Activated T-helper 1 cell treated with Interleukin-2 at 50 U/mL for 16 hours (primary cell): Measurements from ENCODE around the gene CDC42SE2.

Experiments used
- DNase-seq: peaks from one replicate; pipeline ENCODE4 v3.0.0-alpha.2; 2020; ENCODE audit warnings: low read depth

Gene CDC42SE2, protein sequence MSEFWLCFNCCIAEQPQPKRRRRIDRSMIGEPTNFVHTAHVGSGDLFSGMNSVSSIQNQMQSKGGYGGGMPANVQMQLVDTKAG

DNA sequence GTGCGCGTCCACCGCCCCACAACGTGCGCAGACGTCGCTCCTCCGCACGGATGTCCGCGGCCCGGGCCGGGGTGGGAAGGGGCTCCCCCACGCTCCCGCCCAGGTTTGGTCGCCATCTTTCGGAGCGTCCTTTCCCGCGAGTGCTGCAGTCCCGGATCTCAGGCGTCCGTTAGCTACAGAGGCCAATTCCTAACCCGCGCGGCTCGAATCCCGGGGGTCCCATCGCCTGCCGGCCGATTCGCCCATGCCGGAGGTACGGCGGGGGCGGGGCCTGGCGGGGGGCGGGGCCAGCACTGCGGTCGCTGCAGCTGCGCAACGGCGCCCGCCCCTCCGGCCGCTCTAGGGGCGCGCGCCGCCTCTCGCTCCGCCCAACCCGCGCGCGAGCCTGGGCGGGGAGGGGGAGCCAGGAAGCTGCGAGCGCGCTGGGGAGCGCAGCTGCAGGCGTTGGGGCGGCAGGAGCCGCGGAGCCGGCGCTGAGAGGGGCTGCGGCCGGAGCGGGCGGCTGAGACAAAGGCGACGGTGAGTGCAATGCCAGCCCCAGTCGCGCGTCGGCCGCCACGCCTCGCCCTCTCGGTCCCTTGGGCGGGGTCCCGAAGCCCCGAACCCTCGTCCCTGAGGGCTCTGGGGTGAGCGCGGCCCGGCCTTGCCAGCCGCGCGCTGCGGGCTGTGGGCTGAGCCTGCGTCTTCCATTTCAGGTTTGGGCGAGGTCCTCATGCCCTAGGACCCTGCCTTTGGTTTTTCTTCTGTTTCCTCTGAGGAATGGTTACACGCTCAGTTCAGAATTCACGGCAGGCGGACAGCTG is at the start of gene CDC42SE2:
TSS of gene CDC42SE2 (plus strand) at position 406 of the 803 bp plus-strand sequence. CDS start 95,441 bp downstream, outside the sequence.
- DNase-seq: peak; percentile 85

DNA sequence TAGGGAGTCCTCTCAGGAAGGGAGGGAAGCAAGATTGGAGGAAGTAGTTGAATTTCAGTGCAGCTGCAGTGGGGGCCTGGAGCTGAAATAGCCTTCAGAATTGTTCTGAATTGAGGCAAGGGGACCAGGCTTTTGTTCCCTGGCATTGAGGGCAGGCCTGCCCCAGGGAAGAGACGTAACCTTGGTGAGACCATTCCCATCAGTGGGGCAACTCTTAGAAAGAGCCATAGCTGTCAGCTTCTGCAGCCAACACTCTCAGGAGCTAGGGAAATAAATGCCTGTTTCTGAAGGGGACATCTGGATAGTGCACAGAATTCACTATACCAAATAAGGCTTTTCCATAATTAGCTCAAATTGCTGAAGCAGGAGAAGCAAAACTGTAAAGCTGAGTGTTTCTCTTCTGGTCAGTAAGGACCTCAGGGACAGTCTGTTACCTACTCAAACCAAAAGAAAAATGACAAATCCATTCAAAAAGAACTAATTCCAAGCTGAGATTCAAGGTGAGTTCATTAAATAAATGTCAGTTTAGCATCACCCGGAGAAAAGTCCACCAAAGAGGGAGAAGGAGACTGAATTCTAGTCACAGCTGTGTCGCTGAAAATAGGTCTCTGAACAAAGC is 49.1 kb upstream of the CDC42SE2 start:
- DNase-seq: no peak

DNA sequence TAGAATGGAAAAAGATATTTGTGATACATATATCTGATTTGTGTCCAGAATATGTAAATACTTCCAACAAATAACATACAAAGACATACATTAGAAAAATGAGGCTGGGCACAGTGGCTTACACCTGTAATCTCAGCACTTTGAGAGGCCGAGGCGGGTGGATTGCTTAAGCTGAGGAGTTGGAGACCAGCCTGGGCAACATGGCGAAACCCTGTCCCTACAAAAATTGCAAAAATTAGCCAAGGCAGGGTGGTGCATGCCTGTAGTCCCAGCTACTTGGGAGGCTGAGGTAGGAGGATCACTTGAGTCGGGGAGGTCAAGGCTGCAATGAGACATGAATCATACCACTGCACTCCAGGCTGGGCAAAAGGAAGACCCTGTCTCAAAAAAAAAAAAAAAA is 46.1 kb upstream of the CDC42SE2 start:
- no peak for DNase-seq

DNA sequence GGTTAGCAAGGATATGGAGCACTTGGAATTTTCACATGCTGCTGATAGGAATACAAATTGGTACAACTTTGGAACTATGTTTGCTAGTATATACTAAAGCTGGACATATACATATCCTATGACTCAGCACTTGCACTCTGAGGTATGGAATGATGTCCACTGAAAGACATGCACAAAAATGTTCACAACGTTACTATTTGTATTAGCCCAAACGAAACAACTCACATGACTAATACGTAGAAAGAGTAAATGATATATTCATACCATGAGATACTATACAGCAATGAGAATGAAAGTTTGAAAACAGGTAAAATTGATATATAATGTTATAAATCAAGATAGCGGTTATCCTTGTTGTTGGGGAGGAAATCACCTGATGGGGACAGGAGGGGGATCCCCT is 45.5 kb upstream of the CDC42SE2 start:
- no peak for DNase-seq

DNA sequence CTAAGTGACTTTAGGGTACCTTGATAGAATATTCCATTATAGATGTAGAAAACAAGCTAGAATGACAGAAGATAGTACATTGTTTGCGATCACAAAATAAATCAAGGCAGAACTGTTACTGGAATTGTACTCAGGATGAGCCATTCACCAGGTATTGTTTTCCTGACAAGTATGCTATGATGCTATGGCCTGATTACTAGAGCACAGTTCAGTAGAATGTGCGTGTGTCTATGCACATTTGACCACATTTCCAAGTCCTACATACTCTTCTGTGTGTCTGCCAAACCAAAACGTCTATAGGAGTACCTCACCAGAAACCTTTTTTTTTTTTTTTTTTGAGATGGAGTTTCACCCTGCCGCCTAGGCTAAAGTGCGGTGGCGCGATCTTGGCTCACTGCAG is 43.3 kb upstream of the CDC42SE2 start:
- no peak for DNase-seq

DNA sequence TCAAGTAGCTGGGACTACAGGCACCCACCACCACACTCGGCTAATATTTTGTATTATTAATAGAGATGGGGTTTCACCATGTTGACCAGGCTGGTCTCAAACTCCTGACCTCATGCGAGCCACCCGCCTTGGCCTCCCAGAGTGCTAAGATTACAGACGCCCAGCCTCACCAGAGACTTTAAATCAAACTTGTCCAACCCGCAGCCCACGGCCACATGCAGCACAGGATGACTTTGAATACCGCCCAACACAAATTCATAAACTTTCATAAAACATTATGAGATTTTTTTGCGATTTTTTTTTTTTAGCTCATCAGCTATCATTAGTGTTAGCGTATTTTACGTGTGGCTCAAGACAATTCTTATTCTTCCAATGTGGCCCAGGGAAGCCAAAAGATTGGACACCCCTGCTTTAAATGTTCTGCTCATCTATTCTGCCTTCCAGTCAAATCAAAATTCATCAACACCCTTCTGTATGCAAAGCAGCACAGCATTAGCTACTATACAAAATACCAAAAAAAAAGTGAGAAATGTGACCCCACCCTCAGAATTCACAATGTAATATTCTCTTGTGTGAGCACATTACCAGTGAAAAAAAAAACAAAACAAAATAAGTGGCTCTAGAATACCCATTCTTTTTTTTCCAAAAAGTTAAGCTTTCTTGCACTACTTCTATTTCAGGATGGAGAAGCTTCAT is 42.7 kb upstream of the CDC42SE2 start:
- DNase-seq: no peak

DNA sequence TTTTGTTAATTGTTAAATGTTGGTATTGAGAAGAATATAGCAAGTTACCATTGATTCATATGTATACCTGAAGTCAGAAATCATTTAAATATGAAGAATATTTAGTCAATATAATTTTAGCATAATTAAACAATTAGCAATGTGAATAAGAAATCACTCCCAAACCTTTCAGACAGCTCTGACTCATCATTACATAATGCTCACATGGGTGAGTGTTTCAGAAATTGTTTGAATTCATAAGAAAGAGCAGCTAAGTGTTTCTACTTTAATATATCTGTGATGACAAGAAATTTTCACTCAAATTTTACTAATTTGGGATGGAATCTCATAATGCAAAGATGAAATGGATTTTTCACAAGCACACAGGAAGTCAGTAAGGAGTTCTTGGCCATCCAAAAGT is 42.0 kb upstream of the CDC42SE2 start:
- DNase-seq: no peak

DNA sequence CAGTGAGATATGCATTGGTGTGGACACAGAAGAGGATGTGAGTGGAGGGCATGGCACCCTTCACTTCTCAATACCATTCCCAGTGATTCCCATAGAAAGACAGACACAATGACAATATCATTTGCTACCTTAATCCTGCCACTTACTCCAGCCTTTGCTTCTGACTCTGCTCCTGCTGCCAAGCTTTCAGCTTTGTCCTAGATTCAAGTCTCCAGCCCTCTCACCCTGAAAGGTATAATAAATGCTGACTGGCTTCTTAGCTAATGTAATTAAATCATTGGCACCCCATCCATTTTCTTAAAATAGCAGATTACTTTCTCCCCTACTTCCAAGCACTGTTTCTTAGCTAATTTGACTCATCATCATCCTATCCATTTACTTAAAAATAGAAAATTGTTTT is 41.1 kb upstream of the CDC42SE2 start:
- DNase-seq: no peak

DNA sequence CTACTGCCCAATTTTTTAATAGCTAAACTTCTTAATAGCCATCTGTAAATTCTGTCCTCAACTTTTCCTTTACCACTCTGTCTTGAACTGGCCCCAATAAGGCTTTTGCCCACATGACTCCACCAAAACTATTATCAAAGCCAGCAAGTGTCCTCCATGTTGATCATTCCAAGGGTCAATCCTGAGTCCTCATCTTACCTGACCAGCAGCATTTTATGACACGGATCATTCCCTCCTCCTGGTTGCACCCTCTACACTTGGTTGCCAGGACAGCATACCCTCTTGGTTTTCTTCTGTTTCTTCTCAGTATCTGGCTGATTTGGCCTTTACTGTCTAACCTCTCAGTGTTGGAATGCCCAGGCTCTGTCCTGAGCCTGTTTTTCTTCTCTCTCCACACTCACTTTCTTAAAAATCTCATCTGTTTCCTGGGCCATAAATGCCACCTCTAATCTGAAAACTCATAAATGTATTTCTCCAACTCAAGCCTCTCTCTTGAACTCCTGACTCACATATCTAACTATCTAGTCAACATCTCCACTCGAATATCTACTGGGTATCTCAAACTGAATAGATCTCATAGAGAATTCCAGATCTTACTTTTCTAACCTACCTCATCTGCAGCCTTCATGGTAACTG is 40.0 kb upstream of the CDC42SE2 start:
- no peak for DNase-seq

DNA sequence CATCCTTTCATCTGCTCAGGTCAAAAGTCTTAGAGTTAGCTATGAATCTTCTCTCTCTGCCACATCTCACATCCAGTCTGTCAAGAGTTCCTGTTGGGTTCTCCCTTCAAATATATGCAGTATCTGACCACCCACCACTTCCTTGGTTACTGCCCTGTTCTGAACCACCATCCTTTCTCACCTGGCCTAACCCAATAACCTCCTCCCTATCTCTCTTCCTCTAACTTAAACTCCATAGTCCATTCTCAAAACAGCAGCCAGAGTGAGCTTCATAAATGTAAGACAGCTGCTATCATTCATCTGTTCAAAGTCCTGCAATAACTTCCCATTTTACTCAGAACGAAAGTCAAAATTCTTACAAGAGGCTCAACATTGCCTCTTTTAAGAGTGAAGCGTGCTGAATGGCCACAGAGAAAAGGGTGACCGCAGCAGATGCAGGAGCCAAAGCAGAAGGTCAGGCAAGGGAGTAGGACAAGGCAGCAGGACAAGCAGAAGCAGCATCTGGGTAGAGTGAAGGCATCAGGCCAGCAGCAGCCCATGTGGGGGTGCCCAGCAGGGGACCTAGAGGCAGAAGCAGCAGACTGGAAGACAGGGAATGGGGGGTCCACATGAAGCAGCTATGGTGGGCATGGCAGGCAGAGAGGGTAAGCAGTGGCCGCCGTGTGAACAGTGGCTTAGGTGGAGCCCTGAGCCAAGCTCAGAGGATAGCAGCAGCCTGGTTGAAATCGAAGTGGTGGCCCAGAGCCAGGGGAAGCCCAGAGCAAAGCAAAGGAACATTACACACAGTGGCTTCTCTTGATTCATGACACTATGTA is 39.3 kb upstream of the CDC42SE2 start:
- DNase-seq: no peak

DNA sequence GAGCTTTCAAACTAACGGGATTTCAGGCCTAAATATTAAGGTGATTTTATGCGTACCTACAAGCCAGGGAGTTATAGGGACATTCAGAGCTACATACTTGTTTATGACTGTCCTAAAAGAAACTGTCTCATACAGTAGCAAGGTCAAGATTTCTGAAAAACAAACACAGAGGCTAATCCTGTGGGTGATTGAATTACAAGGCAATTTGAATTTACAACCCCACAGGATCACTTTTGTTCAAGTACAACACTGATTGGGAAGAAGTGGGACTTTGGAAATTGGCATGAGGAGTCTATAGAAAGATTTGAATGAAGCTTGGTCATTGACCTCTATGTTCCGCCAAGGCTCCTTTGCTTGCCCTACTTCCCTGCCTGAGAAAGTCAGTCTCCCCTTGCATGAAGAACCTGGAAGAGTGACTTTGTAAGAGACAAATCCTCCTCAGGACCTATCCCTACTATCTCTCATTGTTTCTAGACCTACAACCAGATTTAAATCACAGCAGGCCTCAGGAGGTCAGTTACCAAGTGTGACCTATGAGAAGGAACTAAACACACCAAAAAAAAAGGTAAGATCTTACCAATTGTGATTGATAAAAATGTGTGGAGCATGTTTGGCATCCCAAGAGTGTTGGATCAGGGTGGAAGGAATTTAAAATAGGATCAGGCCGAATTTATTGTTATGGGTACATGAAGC is 38.4 kb upstream of the CDC42SE2 start:
- no peak for DNase-seq

DNA sequence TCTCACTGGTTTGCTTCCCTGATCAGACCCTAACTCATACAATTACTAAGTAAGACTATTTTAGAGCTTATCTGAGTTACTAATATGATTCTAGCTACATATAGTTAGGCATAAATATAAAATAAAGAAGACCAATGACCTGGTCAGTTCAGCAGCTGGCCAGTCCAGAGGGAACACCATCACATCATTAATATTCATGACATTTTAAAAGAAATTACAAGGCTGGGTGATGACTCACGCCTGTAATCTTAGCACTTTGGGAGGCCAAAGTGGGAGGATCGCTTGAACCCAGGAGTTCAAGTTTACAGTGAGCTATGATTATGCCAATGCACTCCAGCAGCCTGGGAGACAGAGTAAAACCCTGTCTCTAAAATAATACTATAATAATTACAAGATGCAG is 37.0 kb upstream of the CDC42SE2 start:
- no peak for DNase-seq

DNA sequence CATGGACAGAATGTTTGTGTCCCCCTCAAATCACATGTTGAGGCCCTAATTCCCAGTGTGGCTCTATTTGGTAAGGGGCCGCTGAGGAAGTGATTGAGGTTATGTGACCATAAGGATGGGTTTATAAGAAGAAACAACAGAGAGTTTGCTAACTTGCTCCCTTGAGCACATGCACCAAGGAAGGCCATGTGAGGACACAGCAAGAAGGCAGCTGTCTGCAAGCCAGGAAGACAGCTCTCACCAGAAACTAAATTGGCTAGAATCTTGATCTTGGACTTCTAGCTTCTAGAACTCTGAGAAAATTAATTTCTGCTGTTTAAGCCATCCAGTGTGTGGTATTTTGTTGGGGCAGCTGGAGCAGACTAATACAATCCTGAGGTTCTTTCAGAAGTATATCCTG is 35.2 kb upstream of the CDC42SE2 start:
- DNase-seq: no peak

DNA sequence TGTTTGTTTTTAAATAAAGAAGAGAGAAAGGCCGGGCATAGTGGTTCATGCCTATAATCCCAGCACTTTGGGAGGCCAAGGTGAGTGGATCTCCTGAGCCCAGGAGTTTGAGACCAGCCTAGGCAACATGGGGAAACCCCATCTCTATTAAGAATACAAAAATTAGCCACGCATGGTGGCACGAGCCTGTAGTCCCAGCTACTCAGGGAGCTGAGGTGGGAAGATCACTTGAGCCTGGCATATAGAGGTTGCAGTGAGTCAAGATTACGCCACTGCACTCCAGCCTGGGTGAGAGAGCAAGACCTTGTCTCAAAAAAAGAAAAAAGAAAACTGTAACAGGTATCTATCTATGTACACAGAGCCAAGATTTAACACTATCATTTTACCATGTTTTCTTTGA is 34.2 kb upstream of the CDC42SE2 start:
- no peak for DNase-seq

DNA sequence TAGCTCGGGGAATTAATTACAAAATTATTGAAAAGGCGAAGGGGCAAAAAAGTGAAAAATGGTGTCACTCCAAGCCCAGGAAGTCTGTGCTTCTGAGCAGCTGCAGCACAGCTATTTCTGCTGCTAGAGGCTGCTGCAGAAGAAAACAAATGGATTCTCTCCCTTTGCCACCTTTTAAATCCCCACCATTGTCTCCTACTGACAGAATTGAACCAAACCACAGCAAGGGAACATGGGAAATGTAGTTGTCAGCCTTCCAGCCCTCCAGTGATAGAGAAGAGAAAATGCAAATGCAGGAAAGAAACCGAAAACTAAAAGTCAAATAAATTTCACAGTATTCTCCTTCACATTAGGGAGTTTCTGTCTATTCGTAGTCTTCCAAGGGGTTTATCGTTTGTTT is 33.4 kb upstream of the CDC42SE2 start:
- no peak for DNase-seq

DNA sequence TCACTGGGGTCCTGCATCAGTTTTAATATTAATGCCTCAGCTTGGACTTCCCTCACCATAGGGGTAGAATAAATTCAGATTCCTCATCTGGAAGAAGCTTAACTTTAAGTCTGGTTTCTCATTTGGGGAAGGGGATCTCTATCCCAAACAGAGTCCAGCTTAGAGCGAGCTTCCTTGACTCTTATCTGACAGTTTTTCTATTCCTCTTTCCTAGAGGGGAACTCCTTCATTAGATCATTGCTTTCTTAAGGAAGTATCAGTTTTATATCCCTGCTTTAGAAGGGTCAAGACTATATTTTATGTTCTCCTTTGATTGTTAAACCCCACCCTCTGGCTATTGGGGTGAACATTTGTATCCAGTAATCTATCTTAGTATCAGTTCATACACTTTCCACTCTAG is 24.2 kb upstream of the CDC42SE2 start:
- DNase-seq: no peak

DNA sequence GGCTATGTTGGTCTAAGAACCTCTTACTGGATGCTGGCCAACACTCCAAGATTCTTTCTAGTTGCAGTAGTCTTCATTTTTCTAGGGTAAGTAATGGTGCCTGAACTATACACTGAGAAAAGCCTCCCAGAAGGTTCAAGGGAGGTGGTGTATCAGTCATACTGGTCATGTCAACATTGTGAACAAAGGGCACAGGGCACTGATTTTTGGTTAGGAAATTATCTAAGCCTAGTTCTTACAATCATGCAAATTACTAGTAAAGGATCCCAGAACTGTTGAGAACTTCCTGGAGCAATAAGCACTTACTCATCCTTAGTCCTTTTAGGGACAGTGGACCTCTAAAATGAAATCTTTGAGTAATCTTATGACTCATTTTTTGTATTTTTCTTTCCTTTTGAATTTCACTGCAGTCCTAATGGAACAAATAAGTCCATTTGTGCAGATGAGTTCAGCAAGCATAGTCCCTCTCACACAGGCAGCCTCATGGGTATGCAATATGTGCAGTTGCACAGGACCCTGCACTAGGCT is 21.1 kb upstream of the CDC42SE2 start:
- DNase-seq: no peak

DNA sequence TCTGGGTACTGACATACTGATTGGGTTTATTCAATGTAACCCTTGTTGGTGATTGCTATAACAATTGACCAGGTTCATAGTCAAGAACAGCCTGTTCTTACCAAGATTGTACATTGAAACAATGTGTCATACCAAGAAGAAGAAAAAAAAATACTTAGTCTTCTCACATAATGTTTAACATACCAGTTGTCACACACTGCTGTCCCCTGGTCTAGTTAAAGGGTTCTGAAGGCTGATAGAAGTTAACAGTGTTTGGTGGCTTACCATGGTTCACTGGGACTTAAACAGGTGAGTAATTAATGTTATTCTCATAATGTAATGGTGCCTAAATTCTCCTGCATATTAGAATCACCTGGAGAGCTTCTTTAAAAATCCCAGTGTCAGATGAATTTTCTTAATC is 18.5 kb upstream of the CDC42SE2 start:
- DNase-seq: no peak

DNA sequence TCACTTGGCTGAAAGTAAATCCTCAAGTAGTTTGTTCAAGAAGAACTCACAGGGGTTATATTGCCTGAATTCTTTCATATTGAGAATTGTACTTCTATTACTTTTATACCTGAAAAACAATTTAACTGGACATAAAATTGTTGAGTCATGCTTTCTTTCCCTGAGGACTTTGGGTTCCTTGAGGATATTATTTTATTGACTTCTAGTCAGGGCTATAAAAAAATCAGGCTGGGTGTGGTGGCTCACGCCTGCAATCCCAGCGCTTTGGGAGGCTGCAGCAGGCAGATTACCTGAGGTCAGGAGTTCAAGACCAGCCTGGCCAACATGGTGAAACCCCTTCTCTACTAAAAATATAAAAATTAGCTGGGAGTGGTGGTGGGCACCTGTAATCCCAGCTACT is 17.9 kb upstream of the CDC42SE2 start:
- DNase-seq: no peak

DNA sequence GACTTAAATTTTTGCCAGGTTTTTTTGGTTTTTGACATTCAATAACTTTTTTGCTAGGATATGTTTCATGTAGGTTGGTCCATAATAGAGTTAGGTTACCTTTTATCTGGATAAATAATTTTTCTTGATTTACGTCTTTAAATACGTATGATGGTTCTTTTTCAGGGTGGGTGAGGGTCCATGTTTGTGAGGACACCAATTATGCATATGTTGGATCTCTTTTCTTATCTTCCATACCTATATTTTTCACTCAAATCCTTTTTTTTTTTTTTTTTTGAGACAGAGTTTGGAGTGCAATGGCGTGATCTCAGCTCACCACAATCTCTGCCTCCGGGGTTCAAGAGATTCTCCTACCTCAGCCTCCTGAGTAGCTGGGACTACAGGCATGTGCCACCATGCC is 17.3 kb upstream of the CDC42SE2 start:
- no peak for DNase-seq
